RWPE2 (cell line): ENCODE results near the gene TGFB1.
A peak's percentile ranks its signal among the peaks of the same experiment; 100 is the strongest.

Experiments
- ATAC-seq: fragments of 200-7000 bp; cut with Tn5 transposase; 3 replicates; pipeline ENCODE4 v1.9.1; 2021; ENCODE audit warnings: low read depth
- DNase-seq: peaks from one replicate; pipeline ENCODE4 v3.0.0-alpha.2; 2020; ENCODE audit warnings: low spot score
- H3K27ac ChIP-seq: fragments of 450-650 bp; 2 replicates; pipeline ENCODE4 v1.5.1; 2017; ENCODE audit warnings: mild to moderate bottlenecking; ENCODE audit not compliant: poor library complexity, severe bottlenecking
- H3K27me3 ChIP-seq: fragments of 250-450 bp; sonication (Bioruptor Pico); 2 replicates; pipeline ENCODE4 v1.5.1; 2021; ENCODE audit warnings: mild to moderate bottlenecking, moderate library complexity; ENCODE audit not compliant: insufficient read depth, poor library complexity, severe bottlenecking
- H3K36me3 ChIP-seq: fragments of 250-450 bp; sonication (Bioruptor Pico); 2 replicates; pipeline ENCODE4 v1.5.1; 2020; ENCODE audit warnings: low read depth, mild to moderate bottlenecking, moderate library complexity
- H3K4me1 ChIP-seq: fragments of 250-450 bp; sonication (Bioruptor Pico); 2 replicates; pipeline ENCODE4 v1.5.1; 2021; ENCODE audit warnings: mild to moderate bottlenecking, moderate library complexity; ENCODE audit not compliant: insufficient read depth, poor library complexity, severe bottlenecking
- H3K4me3 ChIP-seq: fragments of 250-450 bp; sonication (Bioruptor Pico); 2 replicates; pipeline ENCODE4 v1.5.1; 2021; ENCODE audit warnings: mild to moderate bottlenecking, moderate library complexity; ENCODE audit not compliant: severe bottlenecking
- H3K9me3 ChIP-seq: fragments of 250-450 bp; sonication (Bioruptor Pico); 2 replicates; pipeline ENCODE4 v1.5.1; 2021; ENCODE audit warnings: mild to moderate bottlenecking, moderate library complexity; ENCODE audit not compliant: severe bottlenecking
- CTCF ChIP-seq: fragments of 450-650 bp; IDR thresholded peaks from one replicate; pipeline ENCODE4 v1.5.1; 2017; ENCODE audit warnings: mild to moderate bottlenecking, moderate library complexity; ENCODE audit not compliant: poor library complexity, severe bottlenecking

The TGFB1 gene

GRCh38 chr19:41328157-41328841, 25.4 kb downstream of the TGFB1 start:
- peaks cover 39% of the 10 kb centered on the region for H3K36me3 ChIP-seq
- H3K4me1 ChIP-seq = peaks cover 44% of the 10 kb centered on the region
- no peak for TF ChIP-seq CTCF
- DNase-seq (no peak), ATAC-seq (no peak)
- no peaks in the 10 kb centered on the region for H3K9me3 ChIP-seq
- H3K4me3 ChIP-seq = no peak overlapping the region
- H3K27me3 ChIP-seq = no peaks in the 10 kb centered on the region
- H3K27ac ChIP-seq = peak overlapping the region; percentile 91

- ATAC-seq (peak; percentile 73), DNase-seq (peak; percentile 93)
- Histone ChIP-seq H3K9me3 (no peaks in the 10 kb centered on the region), H3K27me3 (no peaks in the 10 kb centered on the region), H3K36me3 (peaks cover 40% of the 10 kb centered on the region), H3K27ac (peak overlapping the region; percentile 91), H3K4me3 (peak overlapping the region; percentile 26), H3K4me1 (peaks cover 50% of the 10 kb centered on the region)
- no peak for TF ChIP-seq CTCF
Measured at GRCh38 chr19:41327576-41328156, 26.1 kb downstream of the TGFB1 start.

- Histone ChIP-seq H3K9me3 (no peaks in the 10 kb centered on the region), H3K27ac (peak overlapping the region; percentile 91), H3K4me3 (peak overlapping the region; percentile 26), H3K36me3 (peaks cover 40% of the 10 kb centered on the region), H3K27me3 (no peaks in the 10 kb centered on the region), H3K4me1 (peaks cover 50% of the 10 kb centered on the region)
- DNase-seq = no peak
- no peak for ATAC-seq
- no peak for TF ChIP-seq CTCF
Measured at GRCh38 chr19:41327076-41327575, 26.6 kb downstream of the TGFB1 start.

GRCh38 chr19:41325947-41326706, 27.6 kb downstream of the TGFB1 start:
- Histone ChIP-seq H3K4me3 (no peak overlapping the region), H3K36me3 (peaks cover 34% of the 10 kb centered on the region), H3K9me3 (no peaks in the 10 kb centered on the region), H3K27ac (peak overlapping the region; percentile 91), H3K27me3 (no peaks in the 10 kb centered on the region), H3K4me1 (peaks cover 50% of the 10 kb centered on the region)
- TF ChIP-seq CTCF = no peak
- no peak for ATAC-seq
- DNase-seq = no peak
